ENCODE results near the gene ENDOD1.

ENDOD1 gene

GRCh38 chr11:95165638-95166037 lies 76.0 kb downstream of the ENDOD1 start:
- no peak for DNase-seq (ENCODE audit: low read depth in 1 of 2, low spot score in 1 of 2)

- no peak for DNase-seq (ENCODE audit: low read depth in 1 of 2, low spot score in 1 of 2)
Observed at GRCh38 chr11:95166781-95167180, 77.1 kb downstream of the ENDOD1 start.

GRCh38 chr11:95170294-95170693 lies 80.6 kb downstream of the ENDOD1 start:
- DNase-seq (ENCODE audit: low read depth in 1 of 2, low spot score in 1 of 2) = no peak

GRCh38 chr11:95175818-95176380 lies 86.3 kb downstream of the ENDOD1 start:
- DNase-seq (ENCODE audit: low read depth in 1 of 2, low spot score in 1 of 2) = no peak
